ENCODE data around the gene CTU1. TPM values are rescaled to one million over a fixed set of nuclear protein-coding genes. Genes with fewer than 3 reads are reported as not detected.
"Not testable (repeated sequence)": the region's sequence is repeated elsewhere in the genome, so short reads cannot be mapped to it uniquely, and the experiment has no call there.

CTU1 gene
- total and polyA plus RNA-seq, 10 donors: 1.1 to 8.2 (median 6.0) TPM

- peak overlapping the region in 3 of 8 donors; percentile 91 to 95 (median 92) for H3K27ac ChIP-seq
- H3K4me3 ChIP-seq: peak overlapping the region in 2 of 8 donors; percentile 23 to 53
- TF ChIP-seq POLR2A (IDR thresholded peaks at IDR 0.05) (no peak), POLR2AphosphoS5 (IDR thresholded peaks at IDR 0.05) (no peak), CTCF (IDR thresholded peaks at IDR 0.05 in 8 of 11, conservative IDR thresholded peaks at IDR 0.05 in 3 of 11) (no peak)
- peaks cover 0 to 9% (median 0%) of the 10 kb centered on the region in 6 donors for H3K36me3 ChIP-seq
- H3K27me3 ChIP-seq (replicated peaks in 1 of 7): peaks cover 0 to 29% (median 0%) of the 10 kb centered on the region in 7 donors
- peaks cover 0 to 95% (median 17%) of the 10 kb centered on the region in 6 donors for H3K4me1 ChIP-seq
- intact Hi-C loops (cut with DNase I; ENCODE audit: low total_unique reads): no loop called here
- WGBS, 5 donors: 78 to 95% (median 88%) methylated on average over 9 to 11 of the region's 11 CpGs
- DNase-seq: no peak
- H3K9me3 ChIP-seq: no peaks in the 10 kb centered on the region
Observed at GRCh38 chr19:51144482-51145045, 36.4 kb upstream of the CTU1 start.

- intact Hi-C loops (cut with DNase I; ENCODE audit: low total_unique reads): no loop called here
- Histone ChIP-seq H3K27me3 (replicated peaks in 1 of 7) (peaks cover 0 to 31% (median 0%) of the 10 kb centered on the region in 7 donors), H3K4me1 (peaks cover 0 to 95% (median 17%) of the 10 kb centered on the region in 6 donors), H3K27ac (peak overlapping the region in 5 of 8 donors; percentile 36 to 95 (median 91)), H3K9me3 (no peaks in the 10 kb centered on the region), H3K4me3 (peak overlapping the region in 5 of 8 donors; percentile 0 to 53 (median 10)), H3K36me3 (peaks cover 0 to 9% (median 0%) of the 10 kb centered on the region in 6 donors)
- TF ChIP-seq POLR2A (IDR thresholded peaks at IDR 0.05) (no peak), POLR2AphosphoS5 (IDR thresholded peaks at IDR 0.05) (no peak), CTCF (IDR thresholded peaks at IDR 0.05 in 8 of 11, conservative IDR thresholded peaks at IDR 0.05 in 3 of 11) (no peak)
- no peak for DNase-seq
- 75 to 86% (median 78%) methylated on average over 3 to 5 of the region's 5 CpGs for WGBS, 5 donors
Observed at GRCh38 chr19:51143486-51143885, 35.3 kb upstream of the CTU1 start.

GRCh38 chr19:51142809-51143475 is 34.7 kb upstream of the CTU1 start:
- H3K4me1 ChIP-seq: peaks cover 0 to 95% (median 15%) of the 10 kb centered on the region in 6 donors
- peaks cover 0 to 36% (median 0%) of the 10 kb centered on the region in 7 donors for H3K27me3 ChIP-seq (replicated peaks in 1 of 7)
- intact Hi-C loops (cut with DNase I; ENCODE audit: low total_unique reads); H3K9me3 ChIP-seq; H3K36me3 ChIP-seq: not testable (repeated sequence)
- WGBS, 5 donors: 74 to 85% (median 76%) methylated on average over 6 to 15 of the region's 15 CpGs
- peak; percentile 76 for DNase-seq
- H3K4me3 ChIP-seq: peak overlapping the region in 4 of 8 donors; percentile 13 to 53 (median 18)
- peak overlapping the region in 6 of 8 donors; percentile 54 to 95 (median 84) for H3K27ac ChIP-seq

GRCh38 chr19:51142119-51142518 is 33.9 kb upstream of the CTU1 start, which contains the start of gene SIGLEC7:
SIGLEC7 (plus strand) TSS chr19:51142301; CDS start chr19:51142370, 69 bp downstream.
- peak; percentile 82 for DNase-seq
- intact Hi-C loops (cut with DNase I; ENCODE audit: low total_unique reads): no loop called here
- H3K4me3 ChIP-seq: peak within 1 kb of the TSS in 4 of 8 donors; percentile 13 to 53 (median 18)
- peaks cover 0 to 43% (median 0%) of the 10 kb centered on the region in 7 donors for H3K27me3 ChIP-seq (replicated peaks in 1 of 7)
- WGBS, 5 donors: 43 to 60% (median 48%) methylated on average over 11 to 14 of the region's 14 CpGs
- H3K27ac ChIP-seq: peak within 1 kb of the TSS in 7 of 8 donors; percentile 6 to 95 (median 77)
- TF ChIP-seq POLR2AphosphoS5 (IDR thresholded peaks at IDR 0.05) (peak; percentile 43 to 83 (median 80)), POLR2A (IDR thresholded peaks at IDR 0.05) (no peak)
- H3K36me3 ChIP-seq: peaks cover 0 to 4% (median 0%) of the 10 kb centered on the region in 6 donors
- H3K4me1 ChIP-seq: peaks cover 0 to 95% (median 15%) of the 10 kb centered on the region in 6 donors
- no peaks in the 10 kb centered on the region for H3K9me3 ChIP-seq

GRCh38 chr19:51141181-51141580 is 33.0 kb upstream of the CTU1 start:
- intact Hi-C loops (cut with DNase I; ENCODE audit: low total_unique reads): no loop called here
- Histone ChIP-seq H3K27ac (peak overlapping the region in 6 of 8 donors; percentile 54 to 95 (median 84)), H3K4me1 (peaks cover 0 to 97% (median 21%) of the 10 kb centered on the region in 6 donors), H3K36me3 (no peaks in the 10 kb centered on the region), H3K27me3 (replicated peaks in 1 of 7) (peaks cover 0 to 47% (median 0%) of the 10 kb centered on the region in 7 donors), H3K9me3 (no peaks in the 10 kb centered on the region), H3K4me3 (peak overlapping the region in 1 of 8 donors; percentile 53)
- no peak for TF ChIP-seq CTCF (IDR thresholded peaks at IDR 0.05 in 8 of 11, conservative IDR thresholded peaks at IDR 0.05 in 3 of 11)
- TF ChIP-seq POLR2AphosphoS5 (IDR thresholded peaks at IDR 0.05): no peak
- TF ChIP-seq POLR2A (IDR thresholded peaks at IDR 0.05): no peak
- WGBS, 5 donors: 84 to 97% (median 88%) methylated on average over 5 to 6 of the region's 6 CpGs
- no peak for DNase-seq
